GM18858 (cell line): ENCODE measurements around the gene RREB1.

Source experiments
- ATAC-seq: cut with Tn5 transposase; IDR thresholded peaks from one replicate; pipeline ENCODE4 v1.9.1; 2021; ENCODE audit not compliant: unreplicated experiment

Gene RREB1

GRCh38 chr6:7190791-7191190 is 83.0 kb downstream of the RREB1 start:
- ATAC-seq = no peak

- no peak for ATAC-seq
Observed at GRCh38 chr6:7193122-7193521, 85.4 kb downstream of the RREB1 start.

DNA sequence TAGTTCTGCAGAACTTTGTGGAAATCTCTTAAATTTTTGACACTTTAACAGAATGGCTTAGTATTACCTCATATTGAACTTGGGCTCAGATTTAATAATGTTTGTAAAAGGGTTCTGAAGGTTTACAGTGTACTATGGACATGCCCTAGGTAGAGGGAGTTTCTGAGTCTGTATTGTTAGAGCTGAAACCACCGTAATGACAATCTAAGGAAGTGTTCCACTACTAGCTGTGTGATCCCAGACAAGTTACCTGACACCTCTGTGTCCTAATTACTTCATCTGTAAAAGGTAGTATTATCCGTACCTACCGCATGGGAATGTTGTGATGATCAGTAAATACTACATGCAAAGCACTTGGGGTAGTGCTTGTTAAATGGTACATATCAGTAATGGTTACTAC is 86.9 kb downstream of the RREB1 start:
- ATAC-seq = no peak

DNA sequence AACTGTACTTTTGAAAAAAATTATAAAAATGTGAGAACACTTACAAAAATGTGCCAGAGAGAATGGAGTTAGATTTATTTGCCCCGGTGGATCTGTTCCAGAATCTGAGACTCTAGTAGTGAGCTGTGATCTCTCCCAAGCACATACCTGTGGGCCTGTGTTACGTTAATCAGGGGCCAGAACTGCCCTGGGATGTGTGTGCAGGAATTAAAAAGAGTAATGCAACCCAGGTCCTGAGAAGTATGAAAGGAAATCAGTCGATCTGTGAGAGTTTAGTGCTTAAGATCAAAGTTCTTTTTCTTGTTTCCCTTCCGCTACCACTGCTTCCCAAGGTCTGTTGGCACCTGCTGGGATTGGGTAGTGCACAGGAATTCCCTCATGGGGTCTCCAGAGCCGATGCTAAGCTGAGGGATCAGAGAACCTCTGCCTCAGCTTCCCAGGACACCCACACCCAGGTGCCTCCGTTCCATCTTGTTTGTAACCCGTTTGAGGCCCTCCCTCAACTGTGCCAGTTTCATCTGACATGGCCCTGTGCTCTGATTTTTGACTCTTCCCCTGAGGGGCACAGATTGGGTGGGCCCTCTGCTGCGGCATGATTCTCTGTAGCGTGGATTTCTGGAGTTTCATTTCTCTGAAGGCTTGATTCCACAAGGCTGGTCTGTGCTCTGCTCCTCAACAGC is 87.7 kb downstream of the RREB1 start:
- no peak for ATAC-seq

DNA sequence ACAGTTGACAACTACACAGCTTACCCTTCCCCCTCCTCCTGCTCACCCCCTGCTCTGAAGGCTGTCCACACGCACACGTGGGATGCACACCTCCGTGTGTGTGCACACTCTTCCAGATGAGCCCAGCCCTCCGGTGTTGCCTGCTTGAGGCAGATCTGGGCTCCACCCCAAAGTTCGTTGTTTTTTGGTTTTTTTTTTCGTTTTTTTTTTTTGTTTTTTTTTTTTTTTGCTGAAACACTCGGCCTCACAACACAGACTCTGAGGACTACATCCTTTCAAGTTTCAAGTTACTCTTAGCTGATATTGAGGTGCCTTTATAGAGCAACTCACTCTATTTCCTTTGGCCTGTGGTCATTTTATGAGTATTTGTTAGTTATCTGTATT is 88.2 kb downstream of the RREB1 start:
- ATAC-seq = no peak

DNA sequence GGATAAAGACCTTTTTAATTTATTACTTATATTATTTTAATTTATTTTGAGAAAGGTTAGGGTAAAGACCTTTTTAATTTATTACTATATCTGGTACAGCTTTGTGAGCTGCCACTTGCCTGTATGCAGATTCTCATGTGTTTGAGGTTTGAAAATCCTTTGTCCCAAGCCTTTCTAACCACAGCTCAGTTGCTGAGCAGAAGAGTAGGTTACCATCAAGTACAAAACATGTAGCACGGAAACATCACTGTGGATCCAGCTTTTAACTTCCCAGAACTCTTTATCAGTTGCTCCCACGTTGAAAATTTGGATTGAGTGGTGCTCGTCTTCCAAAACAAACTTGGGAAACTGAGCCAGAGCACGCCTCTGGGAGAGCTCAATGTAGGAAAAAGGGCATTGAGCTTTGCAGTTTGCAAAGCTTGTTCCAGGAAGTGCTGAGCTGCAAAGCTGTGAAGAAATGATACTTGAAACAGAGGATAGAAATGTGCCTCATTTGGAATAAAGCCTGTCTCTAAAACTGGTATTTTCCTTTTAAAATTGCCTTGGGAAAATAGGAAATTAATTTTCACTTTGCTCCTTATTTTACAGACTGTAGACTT is 89.0 kb downstream of the RREB1 start:
- no peak for ATAC-seq

DNA sequence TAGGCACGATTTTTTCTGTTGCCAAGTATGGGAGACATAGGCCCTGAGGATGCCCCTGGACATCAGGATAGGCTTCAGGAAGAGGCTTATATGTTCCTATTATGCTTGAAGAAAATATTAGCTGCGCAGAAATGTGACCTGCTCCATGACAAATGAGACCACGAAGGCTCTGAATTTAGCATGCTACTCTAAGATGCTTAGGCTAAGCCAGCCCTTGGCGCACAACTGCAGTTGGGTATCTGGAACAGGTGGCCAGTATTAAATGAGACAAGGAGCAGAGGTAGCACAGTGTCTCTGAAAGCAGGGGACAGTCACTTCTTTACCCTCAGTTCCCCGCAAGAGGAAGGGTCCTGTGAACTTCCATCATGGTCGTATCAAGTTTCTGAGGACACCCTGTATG is 90.0 kb downstream of the RREB1 start:
- ATAC-seq = no peak

- no peak for ATAC-seq
Observed at GRCh38 chr6:7198833-7199800, 91.4 kb downstream of the RREB1 start.

GRCh38 chr6:7200598-7201443 is 93.1 kb downstream of the RREB1 start:
- ATAC-seq = no peak

DNA sequence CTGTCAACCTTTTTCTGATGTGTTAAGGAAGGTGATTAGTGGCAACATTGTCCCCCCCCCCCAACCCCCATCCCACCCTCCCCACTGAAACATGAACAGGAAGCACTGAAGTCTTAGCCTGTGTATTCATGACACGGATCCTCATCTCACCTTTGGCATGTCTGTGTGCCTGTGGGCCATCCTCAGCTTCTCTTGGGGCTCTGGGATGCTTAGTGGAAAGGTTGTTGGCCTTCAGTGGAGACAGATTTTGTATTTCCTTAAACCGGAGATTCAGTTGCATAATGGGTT is 93.6 kb downstream of the RREB1 start:
- ATAC-seq = no peak

DNA sequence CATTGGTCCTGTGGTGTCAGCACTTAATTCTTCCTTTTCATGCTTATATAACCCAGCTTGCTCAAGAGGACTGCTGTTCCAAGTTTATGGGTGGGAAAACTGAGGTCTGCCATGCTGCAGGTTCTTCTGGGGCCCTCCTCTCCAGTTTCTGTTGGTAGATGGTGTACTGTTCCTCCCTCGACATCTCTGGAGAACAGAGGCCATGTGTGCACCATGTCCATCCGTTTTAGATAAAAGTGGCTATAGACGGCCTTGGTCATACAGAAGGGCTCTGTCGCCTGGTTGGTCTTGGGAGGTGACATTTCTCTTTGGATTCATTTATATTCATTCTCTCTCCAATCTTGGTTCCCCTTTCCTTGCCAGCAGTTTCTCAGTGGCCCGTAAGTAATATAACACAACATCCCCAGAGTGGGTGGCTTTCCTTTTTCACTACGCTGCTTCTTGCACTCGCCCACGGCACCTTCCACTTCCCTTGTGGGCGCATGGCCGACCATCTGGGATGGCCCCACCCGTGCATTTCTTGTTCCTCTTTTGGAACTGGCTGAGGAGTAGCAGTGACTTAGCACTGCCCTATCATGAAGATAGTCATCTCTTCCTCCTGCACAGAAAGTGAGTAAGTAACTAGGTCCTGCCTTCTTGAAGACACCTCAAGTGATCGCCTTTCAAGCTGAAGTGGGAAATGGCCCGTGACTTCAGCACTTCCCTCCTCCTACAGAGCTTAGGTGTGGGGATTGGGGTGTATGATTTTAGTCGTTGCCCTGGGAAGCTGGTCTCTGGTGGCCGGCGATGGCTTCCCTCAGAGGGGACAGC is 94.2 kb downstream of the RREB1 start:
- peak; percentile 93 for ATAC-seq

DNA sequence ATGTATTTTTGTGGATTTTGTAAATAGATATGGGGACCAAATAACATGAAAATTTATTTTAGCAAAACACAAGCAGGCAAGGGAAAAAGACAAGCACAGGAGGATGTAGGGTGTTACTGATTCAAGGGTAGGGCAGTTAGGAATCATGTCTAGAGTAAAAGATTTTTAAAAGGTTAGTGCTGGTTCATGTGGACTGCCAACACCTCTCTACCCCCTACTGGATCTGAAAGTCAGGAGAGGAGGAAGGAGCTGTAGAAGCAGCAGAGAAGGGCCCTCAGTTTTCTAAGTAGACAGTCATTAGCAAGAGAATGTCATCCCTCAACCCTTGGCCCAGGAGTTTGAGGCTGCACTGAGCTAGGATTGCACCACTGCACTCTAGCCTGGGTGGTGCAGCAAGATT is 95.2 kb downstream of the RREB1 start:
- ATAC-seq = no peak

GRCh38 chr6:7203939-7204338 is 96.2 kb downstream of the RREB1 start:
- ATAC-seq = no peak

GRCh38 chr6:7204726-7205125 is 97.0 kb downstream of the RREB1 start:
- no peak for ATAC-seq

DNA sequence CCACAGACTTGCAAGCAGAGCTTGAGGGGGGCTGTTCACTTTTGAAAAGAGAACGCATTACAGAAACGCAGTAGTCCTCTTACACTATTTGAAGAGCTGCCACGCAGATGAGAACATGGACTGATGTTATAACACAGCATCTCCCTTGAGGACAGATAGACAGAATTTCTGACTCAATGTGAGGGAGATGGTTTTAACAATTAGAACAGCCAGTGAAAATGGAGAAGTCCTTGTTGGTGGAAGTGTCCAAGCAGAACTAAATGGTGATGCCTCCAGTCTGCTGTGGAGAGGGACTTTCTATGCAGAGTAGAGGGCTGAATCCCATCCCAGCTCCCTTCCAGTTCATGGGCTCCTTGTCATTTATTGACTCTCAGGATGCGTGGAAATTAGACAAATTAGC is 100.0 kb downstream of the RREB1 start:
- no peak for ATAC-seq

- no peak for ATAC-seq
Observed at GRCh38 chr6:7213416-7213815, 105.7 kb downstream of the RREB1 start.

- no peak for ATAC-seq
Observed at GRCh38 chr6:7214468-7214867, 106.7 kb downstream of the RREB1 start.

GRCh38 chr6:7215131-7215530 is 107.4 kb downstream of the RREB1 start:
- no peak for ATAC-seq

- no peak for ATAC-seq
Observed at GRCh38 chr6:7215798-7216231, 108.1 kb downstream of the RREB1 start.

DNA sequence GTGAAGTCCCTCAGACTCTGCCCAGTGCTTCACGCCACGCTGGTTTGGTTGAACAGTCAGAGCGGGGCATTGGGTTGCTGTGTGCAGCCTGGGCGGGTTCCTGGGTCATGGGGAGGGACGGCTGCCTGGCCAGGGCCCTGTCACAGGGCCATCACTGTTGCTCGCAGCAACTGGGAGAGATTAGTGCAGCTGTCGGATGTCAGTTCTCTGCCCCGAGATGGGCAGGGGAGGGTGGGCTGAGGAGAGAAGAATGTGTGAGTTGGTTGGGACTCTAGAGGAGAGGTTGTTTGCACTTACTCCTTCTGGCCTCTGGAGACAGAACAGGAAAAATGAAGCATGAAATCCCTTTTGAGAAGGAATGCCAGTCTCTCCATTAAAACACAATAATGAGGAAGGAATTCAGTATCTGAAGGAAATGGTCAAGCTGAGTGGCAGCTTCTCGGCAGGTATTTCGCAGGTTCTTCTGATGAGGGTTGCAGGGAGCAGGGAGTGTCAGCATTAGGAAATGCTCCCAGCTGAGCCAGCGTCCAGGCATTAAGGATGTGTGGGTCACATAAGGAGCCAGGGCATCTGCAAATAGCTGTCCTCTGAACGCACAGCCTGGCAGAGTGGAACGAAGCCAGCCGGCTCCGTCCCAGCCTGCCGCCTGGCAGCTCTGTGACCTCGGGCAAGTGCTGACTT is 109.3 kb downstream of the RREB1 start:
- ATAC-seq = no peak
